Measurements from ENCODE around the gene EEIG2.

The EEIG2 gene

GRCh38 chr1:108551137-108551862, 8.6 kb upstream of the EEIG2 start:
- DNase-seq = no peak

DNA sequence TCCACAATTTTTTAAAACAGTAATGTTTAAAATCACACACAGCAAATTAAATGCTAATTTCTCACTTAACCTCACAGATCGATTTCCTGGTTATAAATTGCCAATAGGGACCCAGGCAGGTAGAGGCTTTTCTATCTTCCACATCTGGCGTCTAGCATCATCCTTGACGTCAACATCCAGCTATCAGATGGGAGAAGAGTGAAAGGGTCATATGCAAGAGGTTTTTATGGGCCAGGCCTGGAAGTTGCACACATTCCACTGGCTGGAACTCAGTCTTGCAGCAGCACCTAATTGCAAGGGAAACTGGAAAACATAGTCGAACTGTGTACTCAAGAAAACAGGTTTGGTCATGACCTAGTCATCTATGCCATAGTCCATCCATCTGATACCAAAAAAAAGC, 6.0 kb upstream of the EEIG2 start:
- no peak for DNase-seq

GRCh38 chr1:108554682-108555427, 5.0 kb upstream of the EEIG2 start:
- no peak for DNase-seq

DNA sequence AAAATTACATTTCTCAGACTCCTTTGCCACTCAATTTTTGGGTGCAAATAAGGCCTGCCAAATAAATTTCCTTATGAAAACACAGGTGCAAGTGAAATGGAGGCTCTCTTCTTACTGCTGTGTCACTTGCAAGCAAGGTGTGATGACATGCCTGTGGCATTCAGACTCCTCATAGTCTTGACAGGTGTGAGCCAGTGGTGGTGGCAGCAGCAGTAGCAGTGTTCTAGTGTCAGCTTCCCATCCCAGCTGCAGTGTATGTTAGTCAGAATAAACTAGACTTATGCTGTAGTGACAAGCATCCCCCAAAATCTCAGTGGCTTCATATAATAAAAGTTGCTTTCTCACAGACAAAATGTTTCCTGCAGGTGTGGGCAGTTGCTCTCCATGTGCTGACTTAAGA, 3.8 kb upstream of the EEIG2 start:
- peak in 1 of 2 experiments; percentile 7 for DNase-seq

GRCh38 chr1:108556499-108556898, 3.4 kb upstream of the EEIG2 start:
- DNase-seq = no peak

GRCh38 chr1:108557296-108557695, 2.6 kb upstream of the EEIG2 start:
- no peak for DNase-seq

- DNase-seq = peak; percentile 49 to 71
Measured at GRCh38 chr1:108560189-108560873, 431 bp downstream of the EEIG2 start.

DNA sequence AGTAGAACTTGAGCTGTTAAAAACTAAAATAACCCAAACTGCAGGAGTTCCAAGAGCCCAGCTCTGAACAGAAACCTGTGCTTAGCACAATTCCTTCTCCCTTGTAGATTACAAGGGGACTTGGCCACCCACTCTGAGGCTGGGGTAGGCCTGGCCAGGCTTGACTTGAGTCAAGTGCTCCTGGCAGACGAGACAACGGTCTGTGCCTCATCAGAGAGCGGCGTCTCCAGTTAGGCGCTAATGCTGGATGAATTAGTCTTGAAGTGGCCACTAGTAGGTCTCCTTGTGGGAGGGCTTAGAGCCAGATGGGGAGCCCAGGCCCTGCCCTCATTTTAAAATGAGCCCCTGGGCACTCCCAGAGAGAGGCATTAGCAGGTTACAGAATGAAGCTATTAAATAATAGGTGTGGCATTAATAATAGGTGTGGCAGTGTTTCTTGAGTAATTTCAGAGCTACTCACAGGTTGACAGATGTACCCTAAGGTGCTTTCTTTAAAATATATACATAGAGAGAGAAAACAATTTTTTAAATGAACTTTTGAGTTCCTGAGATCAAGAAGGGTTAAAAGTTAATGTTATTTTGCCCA, 1.1 kb downstream of the EEIG2 start:
- DNase-seq = peak; percentile 53 to 70

GRCh38 chr1:108561689-108562326, 1.9 kb downstream of the EEIG2 start:
- DNase-seq = peak; percentile 64 to 90

DNA sequence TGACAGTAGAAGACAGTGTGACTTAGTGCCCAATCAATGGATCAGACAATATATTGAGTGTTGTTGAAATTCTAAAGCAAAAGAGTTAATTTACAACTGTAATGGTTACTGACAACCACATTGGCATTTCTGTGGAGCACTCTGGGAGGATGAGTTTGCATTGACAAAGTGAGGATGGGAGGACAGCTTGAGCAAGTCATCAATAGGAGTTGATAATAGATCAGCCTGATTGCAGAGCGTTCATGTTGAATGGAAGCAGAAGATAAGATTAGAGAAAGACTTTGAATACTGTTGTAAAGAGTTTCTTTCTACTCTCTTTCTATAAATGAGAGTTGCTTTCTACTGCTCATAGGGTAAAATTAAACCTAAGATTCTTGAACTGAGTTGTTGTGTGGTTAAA, 3.9 kb downstream of the EEIG2 start:
- no peak for DNase-seq

DNA sequence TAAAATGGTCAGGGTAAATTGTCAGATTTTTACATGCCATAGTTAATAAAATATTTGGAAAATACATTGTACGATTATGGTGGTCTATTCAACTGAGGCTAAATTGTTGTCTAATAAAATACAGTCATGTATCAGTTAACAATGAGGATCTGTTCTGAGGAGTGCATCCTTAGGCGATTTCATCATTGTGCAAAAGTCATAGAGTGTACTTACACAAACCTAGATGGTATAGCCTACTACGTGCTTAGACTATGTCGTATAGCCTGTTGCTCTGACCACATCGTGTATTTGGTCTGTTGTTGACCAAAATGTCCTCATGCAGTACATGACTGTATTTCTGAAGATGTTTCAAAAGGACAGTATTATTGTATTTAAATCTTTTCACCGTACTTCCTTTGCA, 5.2 kb downstream of the EEIG2 start:
- DNase-seq = no peak

- no peak for DNase-seq
Measured at GRCh38 chr1:108565512-108565911, 5.6 kb downstream of the EEIG2 start.

DNA sequence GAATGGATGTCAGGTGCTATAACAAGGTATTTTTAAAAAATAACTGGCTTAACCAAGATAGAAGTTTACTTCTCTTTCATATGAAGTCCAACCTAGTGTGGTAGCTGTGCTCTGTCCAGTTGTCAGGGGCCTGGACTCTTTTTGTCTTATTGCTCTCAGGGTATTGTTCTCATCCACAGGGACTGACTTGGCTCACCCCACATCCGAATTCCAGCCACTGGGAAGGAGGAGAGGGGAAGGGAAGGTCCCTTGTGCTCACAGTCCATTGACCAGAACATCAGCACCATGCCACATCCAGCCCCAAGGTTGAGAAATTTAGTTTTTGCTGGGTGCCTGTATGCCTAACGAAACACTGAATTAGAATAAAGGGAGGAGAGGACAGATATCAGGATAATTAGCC, 8.7 kb downstream of the EEIG2 start:
- no peak for DNase-seq

GRCh38 chr1:108569097-108569728, 9.3 kb downstream of the EEIG2 start:
- no peak for DNase-seq

DNA sequence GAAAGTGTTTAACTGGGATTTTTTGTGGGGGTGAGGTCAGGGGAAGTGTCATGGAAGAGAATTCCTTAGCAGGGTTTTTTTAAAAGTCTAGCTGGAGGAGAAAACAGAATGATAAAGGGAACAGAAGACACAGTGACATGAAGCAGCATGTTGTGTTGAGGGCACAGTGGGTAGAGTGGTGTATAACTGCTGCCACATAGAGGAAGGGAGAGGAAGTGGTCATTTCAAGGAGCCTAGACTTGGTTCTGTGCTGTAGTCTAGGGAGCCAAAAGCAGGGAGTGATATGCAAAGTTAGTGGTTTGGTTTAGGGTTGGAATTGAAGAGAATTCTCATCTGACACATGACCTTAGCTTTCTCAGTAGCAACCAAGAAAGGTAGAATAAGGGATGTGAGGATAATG, 10.2 kb downstream of the EEIG2 start:
- peak; percentile 84 to 85 for DNase-seq

GRCh38 chr1:108570998-108571401, 11.1 kb downstream of the EEIG2 start:
- peak; percentile 55 to 58 for DNase-seq

DNA sequence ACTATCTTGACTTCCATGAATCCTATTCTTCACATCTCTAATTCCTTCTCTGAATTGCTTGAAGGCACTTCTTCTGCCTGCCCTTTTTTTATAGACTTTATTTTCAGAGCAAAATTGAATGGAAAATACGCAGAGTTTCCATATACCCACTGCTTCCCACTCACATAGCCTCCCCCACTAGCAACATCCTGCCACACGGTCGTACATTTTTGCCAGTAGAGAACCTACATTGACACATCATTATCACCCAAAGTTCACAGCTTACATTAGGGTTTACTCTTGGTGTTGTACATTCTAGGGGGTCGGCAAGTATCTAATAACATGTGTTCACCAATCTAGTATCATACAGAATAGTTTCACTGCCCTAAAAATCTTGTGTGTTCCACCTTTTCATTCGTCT, 12.3 kb downstream of the EEIG2 start:
- no peak for DNase-seq

DNA sequence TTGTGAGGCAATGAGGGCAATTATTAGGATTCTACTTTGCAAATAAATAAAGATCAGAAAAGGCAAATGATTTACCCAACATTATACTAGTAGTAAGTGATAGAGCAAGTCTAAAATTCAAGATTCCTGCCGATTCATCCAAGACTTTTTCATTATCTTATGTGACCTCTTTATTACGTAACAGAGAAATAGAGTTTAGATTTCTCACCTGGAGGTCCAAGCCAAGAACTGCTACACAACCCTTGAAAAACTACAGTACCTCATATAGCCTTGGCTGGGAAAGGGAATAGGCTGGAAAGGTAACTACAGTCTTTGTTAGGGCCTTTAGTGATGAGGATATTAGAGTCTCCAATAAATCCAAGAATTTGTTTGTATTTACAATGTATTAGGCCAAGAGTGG, 13.3 kb downstream of the EEIG2 start:
- DNase-seq = no peak

DNA sequence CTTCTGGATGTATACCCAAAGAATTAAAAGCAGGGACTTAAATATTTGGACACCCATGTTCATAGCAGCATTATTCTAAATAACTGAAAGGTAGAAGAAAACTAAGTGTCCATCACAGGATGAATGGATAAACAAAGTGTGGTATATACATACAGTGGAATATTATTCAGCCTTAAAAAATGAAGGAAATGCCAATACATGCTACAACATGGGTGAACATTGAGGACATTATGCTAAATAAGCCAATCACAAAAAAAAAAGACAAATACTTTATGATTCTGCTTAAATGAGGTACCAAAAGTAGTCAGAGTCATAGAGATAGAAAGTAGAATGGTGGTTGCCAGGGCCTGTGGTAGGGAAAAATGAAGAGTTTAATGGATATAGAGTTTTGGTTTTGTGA, 14.1 kb downstream of the EEIG2 start:
- no peak for DNase-seq

- DNase-seq = no peak
Measured at GRCh38 chr1:108575375-108575774, 15.5 kb downstream of the EEIG2 start.

- DNase-seq = no peak
Measured at GRCh38 chr1:108583757-108584427, 24.0 kb downstream of the EEIG2 start.

- DNase-seq = no peak
Measured at GRCh38 chr1:108584428-108584856, 24.5 kb downstream of the EEIG2 start.

All from NCI-H526 (cell line).